Neural progenitor cell (in vitro differentiated cells): Measurements from ENCODE around the gene CPEB1. TPM values are rescaled to one million over a fixed set of nuclear protein-coding genes. Genes with fewer than 3 reads are reported as not detected.
A peak's percentile ranks its signal among the peaks of the same experiment; 100 is the strongest.

Source experiments
- DNase-seq: peaks from one replicate; pipeline ENCODE4 v3.0.0-alpha.2; 2016; ENCODE audit warnings: low spot score
- H2AFZ ChIP-seq: fragments of 200-600 bp; sonication (generic); replicated peaks from 2 replicates; pipeline ENCODE4 v1.6.1; 2016; ENCODE audit warnings: antibody characterized with exemption
- H3F3A ChIP-seq: fragments of 200-600 bp; sonication (generic); 2 replicates; pipeline ENCODE4 v1.6.1; 2016; ENCODE audit warnings: antibody characterized with exemption, low read depth
- H3K27ac ChIP-seq: fragments of 200-600 bp; sonication (generic); 2 replicates; pipeline ENCODE4 v1.5.1; 2016; ENCODE audit warnings: mild to moderate bottlenecking
- H3K27me3 ChIP-seq: fragments of 200-600 bp; sonication (generic); 2 replicates; pipeline ENCODE4 v1.6.1; 2016; ENCODE audit warnings: mild to moderate bottlenecking, moderate library complexity
- H3K36me3 ChIP-seq: fragments of 200-600 bp; sonication (generic); 2 replicates; pipeline ENCODE4 v1.5.1; 2016
- H3K4me1 ChIP-seq: fragments of 200-600 bp; sonication (generic); 2 replicates; pipeline ENCODE4 v1.6.1; 2016; ENCODE audit warnings: mixed run types
- H3K4me2 ChIP-seq: fragments of 200-600 bp; sonication (generic); 2 replicates; pipeline ENCODE4 v1.6.1; 2016
- H3K4me3 ChIP-seq: fragments of 200-600 bp; sonication (generic); 2 replicates; pipeline ENCODE4 v1.5.1; 2016
- H3K79me2 ChIP-seq: fragments of 200-600 bp; sonication (generic); 2 replicates; pipeline ENCODE4 v1.6.1; 2016; ENCODE audit warnings: low read depth
- H3K9ac ChIP-seq: fragments of 200-600 bp; sonication (generic); 2 replicates; pipeline ENCODE4 v1.6.1; 2016
- H3K9me3 ChIP-seq: fragments of 200-600 bp; sonication (generic); 2 replicates; pipeline ENCODE4 v1.5.1; 2016; ENCODE audit warnings: low read depth
- H4K20me1 ChIP-seq: fragments of 200-600 bp; sonication (generic); 2 replicates; pipeline ENCODE4 v1.6.1; 2016; ENCODE audit warnings: low read depth
- H3K27ac Mint-ChIP-seq: 3 replicates; pipeline ENCODE4 v1.8.0; 2021; ENCODE audit warnings: mixed read lengths
- H3K27me3 Mint-ChIP-seq: 2 replicates; pipeline ENCODE4 v1.8.0; 2022; ENCODE audit warnings: low read depth, mild to moderate bottlenecking, inconsistent platforms, moderate library complexity, mixed read lengths; ENCODE audit not compliant: insufficient read depth
- H3K36me3 Mint-ChIP-seq: 3 replicates; pipeline ENCODE4 v1.8.0; 2021; ENCODE audit warnings: mixed read lengths
- H3K4me1 Mint-ChIP-seq: 3 replicates; pipeline ENCODE4 v1.8.0; 2021; ENCODE audit warnings: mixed read lengths
- H3K4me3 Mint-ChIP-seq: 3 replicates; pipeline ENCODE4 v1.8.0; 2021; ENCODE audit warnings: mild to moderate bottlenecking, moderate library complexity, mixed read lengths
- H3K9me3 Mint-ChIP-seq: 3 replicates; pipeline ENCODE4 v1.8.0; 2020; ENCODE audit warnings: mixed read lengths
- EZH2 ChIP-seq: fragments of 200-600 bp; sonication (generic); IDR thresholded peaks from 2 replicates; pipeline ENCODE4 v1.6.1; 2017; ENCODE audit warnings: antibody characterized with exemption, mild to moderate bottlenecking, moderate library complexity
- EZH2phosphoT487 ChIP-seq: fragments of 200-600 bp; sonication (generic); IDR thresholded peaks from 2 replicates; pipeline ENCODE4 v1.6.1; 2017; ENCODE audit warnings: antibody characterized with exemption
- total RNA-seq: library from RNA; depleted of rRNA; stranded (reverse); fragments of >200 nt; gene quantifications from 2 replicates; pipeline ENCODE4 v1.2.3, GENCODE V29; 2015; ENCODE audit warnings: low replicate concordance
- TF ChIP-seq, protein P1 (sequence below): fragments of 200-600 bp; sonication (generic); IDR thresholded peaks from 2 replicates; pipeline ENCODE4 v1.5.1; 2017; ENCODE audit warnings: antibody characterized with exemption, mild to moderate bottlenecking

CPEB1 gene
- total RNA-seq, 1 donor from 2014 or later: 2.1 TPM

DNA sequence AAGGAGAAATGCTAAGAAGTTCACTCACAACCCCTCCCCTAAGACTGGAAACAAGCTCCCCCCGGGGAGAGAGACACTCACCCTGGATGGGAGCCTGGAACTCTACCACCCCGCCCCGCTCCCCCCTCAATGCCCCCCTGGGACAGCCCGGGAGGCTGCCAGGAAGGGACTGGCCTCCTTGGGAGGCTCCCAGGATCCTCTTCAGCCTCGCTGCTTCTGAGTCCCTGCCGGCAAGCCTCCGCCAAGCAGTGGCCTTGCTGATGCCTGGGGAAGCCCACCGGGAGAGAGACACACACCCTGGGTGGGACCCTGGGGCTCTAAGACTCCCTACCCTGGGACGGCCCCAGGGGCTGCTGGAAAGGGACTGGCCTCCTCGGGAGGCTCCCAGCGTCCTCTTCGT, 33.4 kb downstream of the CPEB1 start:
- no peaks in the 10 kb centered on the region for H3K4me1 Mint-ChIP-seq
- DNase-seq: no peak
- Histone ChIP-seq H4K20me1 (no peaks in the 10 kb centered on the region), H3K9me3 (no peaks in the 10 kb centered on the region), H3K4me3 (no peak overlapping the region), H3K36me3 (no peaks in the 10 kb centered on the region), H3F3A (no peaks in the 10 kb centered on the region), H3K4me2 (no peak overlapping the region), H3K9ac (no peak overlapping the region), H3K4me1 (no peaks in the 10 kb centered on the region), H3K79me2 (no peaks in the 10 kb centered on the region), H2AFZ (no peak overlapping the region), H3K27me3 (peaks cover 13% of the 10 kb centered on the region), H3K27ac (no peak overlapping the region)
- H3K27me3 Mint-ChIP-seq: peaks cover 4% of the 10 kb centered on the region
- no peak for TF ChIP-seq EZH2phosphoT487
- TF ChIP-seq EZH2: no peak
- TF ChIP-seq, protein P1, sequence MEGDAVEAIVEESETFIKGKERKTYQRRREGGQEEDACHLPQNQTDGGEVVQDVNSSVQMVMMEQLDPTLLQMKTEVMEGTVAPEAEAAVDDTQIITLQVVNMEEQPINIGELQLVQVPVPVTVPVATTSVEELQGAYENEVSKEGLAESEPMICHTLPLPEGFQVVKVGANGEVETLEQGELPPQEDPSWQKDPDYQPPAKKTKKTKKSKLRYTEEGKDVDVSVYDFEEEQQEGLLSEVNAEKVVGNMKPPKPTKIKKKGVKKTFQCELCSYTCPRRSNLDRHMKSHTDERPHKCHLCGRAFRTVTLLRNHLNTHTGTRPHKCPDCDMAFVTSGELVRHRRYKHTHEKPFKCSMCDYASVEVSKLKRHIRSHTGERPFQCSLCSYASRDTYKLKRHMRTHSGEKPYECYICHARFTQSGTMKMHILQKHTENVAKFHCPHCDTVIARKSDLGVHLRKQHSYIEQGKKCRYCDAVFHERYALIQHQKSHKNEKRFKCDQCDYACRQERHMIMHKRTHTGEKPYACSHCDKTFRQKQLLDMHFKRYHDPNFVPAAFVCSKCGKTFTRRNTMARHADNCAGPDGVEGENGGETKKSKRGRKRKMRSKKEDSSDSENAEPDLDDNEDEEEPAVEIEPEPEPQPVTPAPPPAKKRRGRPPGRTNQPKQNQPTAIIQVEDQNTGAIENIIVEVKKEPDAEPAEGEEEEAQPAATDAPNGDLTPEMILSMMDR: no peak
- H3K36me3 Mint-ChIP-seq: no peaks in the 10 kb centered on the region
- H3K4me3 Mint-ChIP-seq: no peak overlapping the region
- H3K9me3 Mint-ChIP-seq: no peaks in the 10 kb centered on the region
- H3K27ac Mint-ChIP-seq: no peak overlapping the region

DNA sequence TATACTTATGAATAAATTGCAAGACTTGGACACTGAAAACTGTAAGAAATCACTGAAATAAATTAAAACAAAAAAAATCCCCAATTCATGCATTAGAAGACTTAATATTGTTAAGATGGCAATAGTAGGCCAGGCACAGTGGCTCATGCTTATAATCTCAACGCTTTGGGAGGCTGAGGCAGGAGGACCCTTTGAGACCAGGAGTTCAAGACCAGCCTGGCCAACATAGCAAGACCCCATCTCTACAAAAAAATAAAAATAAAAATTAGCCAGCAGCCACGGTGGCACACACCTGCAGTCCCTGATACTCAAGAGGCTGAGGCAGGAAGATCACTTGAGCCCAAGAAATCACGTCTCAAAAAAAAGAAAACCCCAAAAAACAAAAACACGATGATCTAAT, 35.8 kb downstream of the CPEB1 start:
- no peak overlapping the region for H3K9ac ChIP-seq
- no peaks in the 10 kb centered on the region for H3F3A ChIP-seq
- peak overlapping the region; percentile 18 for H3K4me3 Mint-ChIP-seq
- no peak overlapping the region for H3K4me2 ChIP-seq
- H3K4me1 Mint-ChIP-seq: no peaks in the 10 kb centered on the region
- no peaks in the 10 kb centered on the region for H3K9me3 Mint-ChIP-seq
- no peak overlapping the region for H3K27ac Mint-ChIP-seq
- no peaks in the 10 kb centered on the region for H4K20me1 ChIP-seq
- no peaks in the 10 kb centered on the region for H3K36me3 ChIP-seq
- no peak for DNase-seq
- no peak overlapping the region for H3K27ac ChIP-seq
- H3K9me3 ChIP-seq: no peaks in the 10 kb centered on the region
- no peaks in the 10 kb centered on the region for H3K79me2 ChIP-seq
- no peak overlapping the region for H2AFZ ChIP-seq
- H3K27me3 ChIP-seq: peaks cover 13% of the 10 kb centered on the region
- H3K27me3 Mint-ChIP-seq: peaks cover 5% of the 10 kb centered on the region
- TF ChIP-seq EZH2phosphoT487 (no peak), EZH2 (no peak)
- TF ChIP-seq, protein P1: no peak
- no peaks in the 10 kb centered on the region for H3K36me3 Mint-ChIP-seq
- no peaks in the 10 kb centered on the region for H3K4me1 ChIP-seq
- no peak overlapping the region for H3K4me3 ChIP-seq

DNA sequence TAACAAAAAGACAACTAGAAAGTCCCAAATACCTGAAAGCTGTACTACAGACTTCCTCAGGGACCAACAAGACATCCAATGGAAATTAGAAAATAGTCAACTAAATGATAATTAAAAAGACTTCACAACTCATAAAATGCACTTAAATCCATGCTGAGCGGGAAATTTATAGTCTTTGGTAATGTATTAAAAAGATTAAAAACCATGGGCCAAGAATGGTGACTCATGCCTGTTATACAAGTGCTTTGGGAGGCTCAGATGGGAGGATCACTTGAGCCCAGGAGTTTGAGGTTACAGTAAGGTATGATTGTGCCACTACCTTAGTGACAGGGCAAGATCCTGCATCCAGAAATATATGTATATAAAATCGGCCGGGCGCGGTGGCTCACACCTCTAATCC, 45.0 kb downstream of the CPEB1 start:
- TF ChIP-seq EZH2 (no peak), EZH2phosphoT487 (no peak)
- TF ChIP-seq, protein P1: no peak
- no peak overlapping the region for H3K27ac ChIP-seq

More for the DNA sequence above, 45.0 kb downstream of the CPEB1 start:
- Mint-ChIP-seq H3K27ac (no peak overlapping the region), H3K4me1 (no peaks in the 10 kb centered on the region), H3K36me3 (no peaks in the 10 kb centered on the region), H3K9me3 (no peaks in the 10 kb centered on the region), H3K27me3 (peaks cover 5% of the 10 kb centered on the region), H3K4me3 (no peak overlapping the region)
- Histone ChIP-seq H3K9ac (no peak overlapping the region), H3K4me3 (no peak overlapping the region), H3K36me3 (no peaks in the 10 kb centered on the region), H2AFZ (no peak overlapping the region), H3K9me3 (no peaks in the 10 kb centered on the region), H3K4me1 (no peaks in the 10 kb centered on the region), H3K27me3 (no peaks in the 10 kb centered on the region), H3K4me2 (no peak overlapping the region), H4K20me1 (no peaks in the 10 kb centered on the region), H3F3A (no peaks in the 10 kb centered on the region), H3K79me2 (no peaks in the 10 kb centered on the region)
- DNase-seq: no peak
